H1 (cell line): Measurements from ENCODE around the gene BCL2L1. TPM values are rescaled to one million over a fixed set of nuclear protein-coding genes. Genes with fewer than 3 reads are reported as not detected.

ENCODE experiments used
- CTCF ChIA-PET: fragments of 300-600 bp; sonication (Branson Sonifier 250); formaldehyde crosslinking; loops from one replicate; lab custom pipeline; 2021; ENCODE audit not compliant: partially characterized antibody; lab: Charles Lee
- POLR2A ChIA-PET: fragments of 300-600 bp; sonication (Branson Sonifier 250); formaldehyde crosslinking; loops from one replicate; lab custom pipeline; 2021; ENCODE audit warnings: inconsistent platforms; ENCODE audit not compliant: partially characterized antibody; lab: Charles Lee
- DNase-seq, 2 experiments: peaks; one replicate each; pipeline versions ENCODE4 v3.0.0 to v3.0.0-alpha.2; 2010 to 2022; ENCODE audit warnings: low spot score in 2 of 2, low read depth in 1 of 2, mixed read lengths in 1 of 2
- FAIRE-seq: peaks from 2 replicates; lab custom pipeline; 2011; peaks lifted over from hg19 to GRCh38; lab: Jason Lieb, UNC
- H2AFZ ChIP-seq: 2 replicates; pipeline ENCODE4 v1.8.1; 2012; ENCODE audit warnings: low read length, inconsistent platforms
- H2AK5ac ChIP-seq: 2 replicates; pipeline ENCODE4 v1.6.1; 2013; ENCODE audit warnings: low read depth, low read length
- H2BK120ac ChIP-seq: replicated peaks from 2 replicates; pipeline ENCODE3; 2013; ENCODE audit warnings: low read depth, low read length, inconsistent platforms
- H2BK12ac ChIP-seq: 2 replicates; pipeline ENCODE4 v1.6.1; 2013; ENCODE audit warnings: low read depth, low read length
- H2BK15ac ChIP-seq: 2 replicates; pipeline ENCODE4 v1.6.1; 2013; ENCODE audit warnings: low read length
- H2BK20ac ChIP-seq: 2 replicates; pipeline ENCODE4 v1.6.1; 2013; ENCODE audit warnings: low read length
- H2BK5ac ChIP-seq: 2 replicates; pipeline ENCODE4 v1.6.1; 2013; ENCODE audit warnings: low read depth, low read length
- H3K14ac ChIP-seq: 2 replicates; pipeline ENCODE4 v1.6.1; 2013; ENCODE audit warnings: inconsistent platforms; ENCODE audit not compliant: insufficient read length
- H3K18ac ChIP-seq: 2 replicates; pipeline ENCODE4 v1.6.1; 2013; ENCODE audit warnings: low read length; ENCODE audit errors: extremely low read depth
- H3K23ac ChIP-seq: 2 replicates; pipeline ENCODE4 v1.6.1; 2013; ENCODE audit warnings: inconsistent platforms; ENCODE audit not compliant: insufficient read length
- H3K23me2 ChIP-seq: 2 replicates; pipeline ENCODE4 v1.6.1; 2013; ENCODE audit warnings: low read depth, low read length
- H3K27ac ChIP-seq: 2 replicates; pipeline ENCODE4 v1.6.1; 2011; ENCODE audit warnings: low read depth, low read length, inconsistent platforms
- H3K27me3 ChIP-seq, 4 experiments: replicated peaks in 1 of 4; 1 replicate in 1 of 4; 2 replicates in 3 of 4; pipeline versions ENCODE4 v1.6.1 to v1.8.1; 2011 to 2013; ENCODE audit warnings: low read length in 3 of 4, mild to moderate bottlenecking in 3 of 4, inconsistent platforms in 2 of 4, mixed read lengths in 2 of 4, moderate library complexity in 1 of 4; ENCODE audit not compliant: control insufficient read depth in 3 of 4, insufficient read depth in 3 of 4; ENCODE audit errors: extremely low read depth in 1 of 4
- H3K36me3 ChIP-seq, 4 experiments: 2 replicates each; pipeline versions ENCODE4 v1.6.1 to v1.8.1; 2011 to 2013; ENCODE audit warnings: mild to moderate bottlenecking in 4 of 4, low read length in 3 of 4, moderate library complexity in 2 of 4, control low read depth in 1 of 4, inconsistent platforms in 1 of 4; ENCODE audit not compliant: insufficient read depth in 4 of 4, control insufficient read depth in 2 of 4
- H3K4ac ChIP-seq: replicated peaks from 2 replicates; pipeline ENCODE3; 2013; ENCODE audit warnings: low read length, low read depth, mixed read lengths, inconsistent platforms; ENCODE audit not compliant: insufficient read length
- H3K4me1 ChIP-seq, 4 experiments: replicated peaks in 1 of 4; 1 replicate in 1 of 4; 2 replicates in 3 of 4; pipeline versions ENCODE4 v1.6.1 to v1.8.1; 2011 to 2013; ENCODE audit warnings: low read length in 3 of 4, inconsistent platforms in 2 of 4, mixed read lengths in 1 of 4; ENCODE audit not compliant: insufficient read depth in 4 of 4, control insufficient read depth in 3 of 4
- H3K4me2 ChIP-seq, 2 experiments: 2 replicates each; pipeline versions ENCODE4 v1.6.1 to v1.8.1; 2011 to 2013; ENCODE audit warnings: low read depth in 2 of 2, low read length in 2 of 2, control low read depth in 1 of 2, inconsistent platforms in 1 of 2, mild to moderate bottlenecking in 1 of 2; ENCODE audit not compliant: insufficient read depth in 1 of 2
- H3K4me3 ChIP-seq, 4 experiments: fragments of 200-600, 300-600 bp in 1 of 4; sonication (generic), shearing (Covaris generic), sonication (Bioruptor Twin) in 1 of 4; 2 replicates each; pipeline versions ENCODE4 v1.5.1 to v1.8.1; 2011 to 2016; ENCODE audit warnings: low read length in 4 of 4, low read depth in 3 of 4, control low read depth in 2 of 4, inconsistent platforms in 2 of 4, mild to moderate bottlenecking in 2 of 4, mixed read lengths in 1 of 4, moderate library complexity in 1 of 4; ENCODE audit not compliant: insufficient read depth in 2 of 4; ENCODE audit errors: extremely low read depth in 1 of 4
- H3K56ac ChIP-seq: replicated peaks from 2 replicates; pipeline ENCODE3; 2013; ENCODE audit warnings: low read depth, mild to moderate bottlenecking, mixed read lengths, low read length, inconsistent platforms; ENCODE audit not compliant: insufficient read length
- H3K79me1 ChIP-seq: 2 replicates; pipeline ENCODE4 v1.6.1; 2013; ENCODE audit warnings: low read depth, low read length, control low read depth
- H3K79me2 ChIP-seq, 2 experiments: 2 replicates each; pipeline versions ENCODE4 v1.6.1 to v1.8.1; 2012 to 2013; ENCODE audit warnings: low read length in 2 of 2, mild to moderate bottlenecking in 2 of 2, inconsistent platforms in 1 of 2; ENCODE audit not compliant: insufficient read depth in 2 of 2, control insufficient read depth in 1 of 2
- H3K9ac ChIP-seq, 4 experiments: replicated peaks in 1 of 4; 1 replicate in 1 of 4; 2 replicates in 3 of 4; pipeline versions ENCODE4 v1.6.1 to v1.8.1; 2011 to 2013; ENCODE audit warnings: low read depth in 3 of 4, low read length in 3 of 4, control low read depth in 2 of 4, mild to moderate bottlenecking in 2 of 4, moderate library complexity in 2 of 4, inconsistent platforms in 1 of 4; ENCODE audit errors: extremely low read depth in 1 of 4
- H3K9me3 ChIP-seq, 2 experiments: 2 replicates each; pipeline versions ENCODE4 v1.6.1 to v1.8.1; 2012 to 2013; ENCODE audit warnings: mild to moderate bottlenecking in 2 of 2, moderate library complexity in 2 of 2, control low read depth in 1 of 2, inconsistent platforms in 1 of 2, low read depth in 1 of 2, low read length in 1 of 2, mixed read lengths in 1 of 2; ENCODE audit not compliant: insufficient read depth in 2 of 2
- H4K20me1 ChIP-seq, 2 experiments: replicated peaks in 1 of 2; 2 replicates each; pipeline versions ENCODE3 to v1.8.1; 2011 to 2013; ENCODE audit warnings: inconsistent platforms in 2 of 2, low read length in 2 of 2, mild to moderate bottlenecking in 1 of 2; ENCODE audit not compliant: insufficient read depth in 2 of 2, control insufficient read depth in 1 of 2
- H4K5ac ChIP-seq: 2 replicates; pipeline ENCODE4 v1.6.1; 2013; ENCODE audit warnings: low read length, low read depth, mixed read lengths, inconsistent platforms; ENCODE audit not compliant: insufficient read length
- H4K8ac ChIP-seq: 2 replicates; pipeline ENCODE4 v1.8.0; 2013; ENCODE audit warnings: mild to moderate bottlenecking, moderate library complexity, low read length, inconsistent platforms; ENCODE audit not compliant: insufficient read depth; ENCODE audit errors: extremely low read depth
- H4K91ac ChIP-seq: replicated peaks from 2 replicates; pipeline ENCODE3; 2013; ENCODE audit warnings: low read length, mixed read lengths, inconsistent platforms; ENCODE audit not compliant: insufficient read length
- TBP ChIP-seq: IDR thresholded peaks from 2 replicates; pipeline ENCODE4 v1.6.1; 2011; ENCODE audit warnings: low read depth, low read length, improper control_type of control experiment
- YY1 ChIP-seq: IDR thresholded peaks from 2 replicates; pipeline ENCODE4 v1.6.1; 2011; ENCODE audit warnings: low read depth, mild to moderate bottlenecking, low read length
- WGBS, 2 experiments: shearing (Covaris generic) in 1 of 2; methylation state at CpG; one replicate each; pipeline versions ENCODE4 v1.1.6 to v1.1.7; 2013 to 2015; ENCODE audit warnings: low lambda C conversion rate in 2 of 2, mixed read lengths in 2 of 2, inconsistent platforms in 1 of 2, low coverage in 1 of 2, missing lambda C conversion rate in 1 of 2; ENCODE audit not compliant: insufficient replicate concordance in 2 of 2, insufficient coverage in 1 of 2, insufficient read length in 1 of 2; ENCODE audit errors: extremely low coverage in 1 of 2, missing lambda C conversion rate in 1 of 2; 5-methylcytosine and 5-hydroxymethylcytosine counted together
- polyA plus RNA-seq, 7 experiments: library from polyadenylated mRNA; depleted of rRNA in 3 of 7; stranded (reverse) in 5 of 7; unstranded in 2 of 7; fragments of >200 nt in 5 of 7; fragments of 200-250 nt in 2 of 7; gene quantifications; 1 replicate in 5 of 7; 2 replicates in 1 of 7; 4 replicates in 1 of 7; pipeline versions ENCODE4 v1.2.1 to v1.2.3, GENCODE V29; 2011 to 2013; ENCODE audit warnings: missing spikeins in 2 of 7, mixed read lengths in 2 of 7
- total RNA-seq: library from RNA; stranded (reverse); fragmentation: NEBNext Ultra II Directional; extraction: Animal tissue kit (Norgen Biotek cat#: 25700); gene quantifications from 2 replicates; pipeline ENCODE4 v1.2.1, GENCODE V29; 2021

The BCL2L1 gene
- total and polyA plus RNA-seq, 2 of the 8 experiments (the other 6 are each of a cell fraction or from before 2014, with no cell fraction given): 64.9 to 66.1 TPM

DNA sequence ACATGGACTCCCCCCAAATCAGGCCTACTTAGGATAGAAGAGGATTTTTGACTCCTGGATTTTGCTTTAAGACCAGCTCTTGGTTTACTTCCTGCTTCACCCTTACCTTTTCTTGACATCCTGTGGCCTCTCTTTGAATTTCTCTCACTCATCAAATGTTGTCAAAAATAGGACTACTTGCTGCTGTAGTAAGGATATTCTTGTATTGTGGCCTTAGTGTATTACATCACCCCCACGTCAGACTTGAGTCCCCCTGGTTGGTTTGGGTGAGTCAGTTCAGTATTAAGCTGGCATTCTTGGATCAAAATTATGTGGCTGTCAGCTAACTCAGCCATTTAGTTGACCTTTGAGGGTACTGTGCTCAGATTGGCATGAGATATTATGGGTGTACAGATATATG is 17.5 kb upstream of the BCL2L1 start:
- Histone ChIP-seq H2BK5ac (no peak overlapping the region), H3K56ac (no peak overlapping the region), H3K79me2 (peaks cover 15 to 46% of the 10 kb centered on the region in 2 experiments), H3K23me2 (no peaks in the 10 kb centered on the region; the same call in none of the 2 replicates), H3K23ac (no peak overlapping the region), H2BK120ac (no peak overlapping the region), H3K18ac (no peak overlapping the region), H3K27me3 (no peaks in the 10 kb centered on the region; a peak in 1 of 7 replicates), H3K9me3 (no peaks in the 10 kb centered on the region), H3K4me2 (peak overlapping the region; percentile 84 to 88), H3K4ac (no peak overlapping the region), H3K27ac (no peak overlapping the region), H4K8ac (no peak overlapping the region), H3K4me1 (peaks cover 0 to 8% (median 2%) of the 10 kb centered on the region in 4 experiments; a peak in 3 of 7 replicates), H3K9ac (peak overlapping the region in 3 of 4 experiments; percentile 3 to 66 (median 16); a peak in 4 of 7 replicates), H3K14ac (no peak overlapping the region), H4K91ac (no peak overlapping the region), H3K4me3 (peak overlapping the region; percentile 78 to 99 (median 82)), H2AFZ (no peak overlapping the region), H3K36me3 (peaks cover 5 to 22% (median 14%) of the 10 kb centered on the region in 4 experiments; a peak in 5 of 8 replicates), H4K5ac (no peak overlapping the region), H2BK12ac (no peak overlapping the region), H2BK20ac (no peak overlapping the region), H3K79me1 (no peaks in the 10 kb centered on the region), H4K20me1 (peaks cover 0 to 4% of the 10 kb centered on the region in 2 experiments), H2BK15ac (no peak overlapping the region), H2AK5ac (no peak overlapping the region)
- CTCF ChIA-PET: interaction anchor here (1.1 to 4.6 kb wide), 5 partner anchors 12 to 107 kb away, joined by 3 to 27 read pairs (median 4); no protein-coding TSS in a partner anchor
- TF ChIP-seq YY1: no peak
- no peak for TF ChIP-seq TBP
- no peak for FAIRE-seq
- POLR2A ChIA-PET: interaction anchor here (2.2 kb wide), 1 partner anchor 135 kb away, joined by 8 read pairs; the partner anchor contains the start of gene ID1
- no peak for DNase-seq
- 21% methylated on average over 1 of the region's 1 CpG; no CpG with 5 or more reads in 1 of the 2 experiments for WGBS, 2 experiments
